Vagina (tissue), 2 donors: ENCODE data around the gene ACAA1.

Source experiments
- POLR2A ChIP-seq, 2 donors: fragments of 450-650 bp; IDR thresholded peaks; one replicate each; pipeline ENCODE4 v1.6.1; 2017; ENCODE audit warnings: antibody characterized with exemption in 2 of 2, mild to moderate bottlenecking in 2 of 2, moderate library complexity in 2 of 2
- POLR2AphosphoS5 ChIP-seq, 2 donors: sonication (generic); formaldehyde crosslinking; IDR thresholded peaks; one replicate each; pipeline ENCODE4 v1.9.0; 2017; ENCODE audit warnings: antibody characterized with exemption in 2 of 2, mild to moderate bottlenecking in 2 of 2, low read depth in 1 of 2; ENCODE audit not compliant: insufficient read depth in 1 of 2
- TF ChIP-seq, protein P1 (sequence below), 3 experiments: fragments of 450-650 bp in 2 of 3; fragments of 200-600 bp in 1 of 3; sonication (generic) in 1 of 3; IDR thresholded peaks; one replicate each; pipeline ENCODE4 v1.5.1; 2017 to 2019; ENCODE audit warnings: antibody characterized with exemption in 3 of 3, mild to moderate bottlenecking in 2 of 3, moderate library complexity in 2 of 3

- TF ChIP-seq, protein P1, sequence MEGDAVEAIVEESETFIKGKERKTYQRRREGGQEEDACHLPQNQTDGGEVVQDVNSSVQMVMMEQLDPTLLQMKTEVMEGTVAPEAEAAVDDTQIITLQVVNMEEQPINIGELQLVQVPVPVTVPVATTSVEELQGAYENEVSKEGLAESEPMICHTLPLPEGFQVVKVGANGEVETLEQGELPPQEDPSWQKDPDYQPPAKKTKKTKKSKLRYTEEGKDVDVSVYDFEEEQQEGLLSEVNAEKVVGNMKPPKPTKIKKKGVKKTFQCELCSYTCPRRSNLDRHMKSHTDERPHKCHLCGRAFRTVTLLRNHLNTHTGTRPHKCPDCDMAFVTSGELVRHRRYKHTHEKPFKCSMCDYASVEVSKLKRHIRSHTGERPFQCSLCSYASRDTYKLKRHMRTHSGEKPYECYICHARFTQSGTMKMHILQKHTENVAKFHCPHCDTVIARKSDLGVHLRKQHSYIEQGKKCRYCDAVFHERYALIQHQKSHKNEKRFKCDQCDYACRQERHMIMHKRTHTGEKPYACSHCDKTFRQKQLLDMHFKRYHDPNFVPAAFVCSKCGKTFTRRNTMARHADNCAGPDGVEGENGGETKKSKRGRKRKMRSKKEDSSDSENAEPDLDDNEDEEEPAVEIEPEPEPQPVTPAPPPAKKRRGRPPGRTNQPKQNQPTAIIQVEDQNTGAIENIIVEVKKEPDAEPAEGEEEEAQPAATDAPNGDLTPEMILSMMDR (IDR thresholded peaks at IDR 0.05), result no peak
- TF ChIP-seq POLR2A (IDR thresholded peaks at IDR 0.05), result no peak
- TF ChIP-seq POLR2AphosphoS5 (IDR thresholded peaks at IDR 0.05; ENCODE audit: insufficient read depth in 1 of 2, low read depth in 1 of 2), result no peak
Measured at GRCh38 chr3:38085311-38085942, 51.5 kb downstream of the ACAA1 start.
